K562 (cell line): ENCODE results near the gene METTL8. TPM values are rescaled to one million over a fixed set of nuclear protein-coding genes. Genes with fewer than 3 reads are reported as not detected.

Source experiments
- ATAC-seq: fragments of 200-7000 bp; cut with Tn5 transposase; 3 replicates; pipeline ENCODE4 v1.9.1; 2020; ENCODE audit warnings: moderate library complexity
- Bru-seq: library from RNA; stranded (reverse); fragments of 400-500 nt; gene quantifications from one replicate; lab custom pipeline; 2021; lab: Mats Ljungman, UMichigan
- BruChase-seq, 2 experiments: library from RNA; stranded (reverse); fragments of 400-500 nt; gene quantifications; one replicate each; lab custom pipeline; 2021; lab: Mats Ljungman, UMichigan
- BruUV-seq: library from RNA; stranded (reverse); fragments of 400-500 nt; replicated peaks from 2 replicates; lab custom pipeline; 2021; lab: Mats Ljungman, UMichigan
- CTCF ChIA-PET: fragments of 300-600 bp; formaldehyde crosslinking; extraction: SDS; loops from one replicate; lab custom pipeline; 2021; ENCODE audit warnings: low intra/inter-chr PET ratio; lab: Yijun Ruan, JAX
- POLR2A ChIA-PET: fragments of 300-600, 350-650 bp; sonication (Branson Sonifier 250); formaldehyde crosslinking; extraction: SDS; loops from one replicate; lab custom pipeline; 2021; ENCODE audit warnings: antibody characterized with exemption, inconsistent platforms; lab: Yijun Ruan, JAX
- DNase-seq, 4 experiments: peaks; one replicate each; pipeline versions ENCODE4 v3.0.0 to v3.0.0-alpha.2; 2011 to 2018; ENCODE audit warnings: low spot score in 3 of 4, mixed read lengths in 3 of 4; ENCODE audit errors: extremely low read depth in 1 of 4
- FAIRE-seq: peaks from 2 replicates; lab custom pipeline; 2011; peaks lifted over from hg19 to GRCh38; lab: Jason Lieb, UNC
- H2AFZ ChIP-seq: 2 replicates; pipeline ENCODE4 v1.6.0; 2011; ENCODE audit warnings: low read depth, low read length, control low read depth, inconsistent platforms
- H3K27ac ChIP-seq: fragments of 200-600 bp; 3 replicates; pipeline ENCODE4 v1.8.0; 2011; ENCODE audit warnings: low read depth, mild to moderate bottlenecking, control low read depth, inconsistent platforms, low read length, moderate library complexity, mixed read lengths; ENCODE audit errors: extremely low read depth
- H3K27me3 ChIP-seq, 2 experiments: fragments of 300-600 bp in 1 of 2; 2 replicates in 1 of 2; 3 replicates in 1 of 2; pipeline versions ENCODE4 v1.6.0 to v1.8.0; 2011; ENCODE audit warnings: inconsistent platforms in 2 of 2, low read length in 2 of 2, mild to moderate bottlenecking in 1 of 2, mixed read lengths in 1 of 2, moderate library complexity in 1 of 2; ENCODE audit not compliant: control insufficient read depth in 2 of 2, insufficient read depth in 2 of 2
- H3K36me3 ChIP-seq: fragments of 300-600 bp; 3 replicates; pipeline ENCODE4 v1.8.0; 2011; ENCODE audit warnings: mild to moderate bottlenecking, low read length, inconsistent platforms; ENCODE audit not compliant: control insufficient read depth, insufficient read depth
- H3K4me1 ChIP-seq, 2 experiments: fragments of 200-600 bp in 1 of 2; replicated peaks in 1 of 2; 2 replicates in 1 of 2; 3 replicates in 1 of 2; pipeline versions ENCODE4 v1.5.1 to v1.8.0; 2011; ENCODE audit warnings: inconsistent platforms in 2 of 2, low read length in 2 of 2, mild to moderate bottlenecking in 1 of 2, mixed read lengths in 1 of 2, moderate library complexity in 1 of 2; ENCODE audit not compliant: control insufficient read depth in 2 of 2, insufficient read depth in 2 of 2
- H3K4me2 ChIP-seq: 2 replicates; pipeline ENCODE4 v1.6.1; 2011; ENCODE audit warnings: low read length, control low read depth, inconsistent platforms, mixed read lengths; ENCODE audit not compliant: insufficient read depth
- H3K4me3 ChIP-seq: fragments of 200-600 bp; sonication (generic), shearing (Covaris generic); 2 replicates; pipeline ENCODE4 v1.5.1; 2016; ENCODE audit warnings: control low read depth, inconsistent platforms
- H3K79me2 ChIP-seq: fragments of 200-600 bp; 3 replicates; pipeline ENCODE4 v1.8.0; 2011; ENCODE audit warnings: low read length, inconsistent platforms; ENCODE audit not compliant: control insufficient read depth, insufficient read depth
- H3K9ac ChIP-seq, 2 experiments: 2 replicates each; pipeline versions ENCODE4 v1.6.0 to v1.6.1; 2011; ENCODE audit warnings: low read depth in 2 of 2, low read length in 2 of 2, control low read depth in 1 of 2, inconsistent platforms in 1 of 2, mild to moderate bottlenecking in 1 of 2, mixed read lengths in 1 of 2; ENCODE audit not compliant: insufficient read depth in 1 of 2
- H3K9me1 ChIP-seq: one replicate; pipeline ENCODE4 v1.6.0; 2011; ENCODE audit warnings: inconsistent platforms, mild to moderate bottlenecking, low read length, moderate library complexity; ENCODE audit not compliant: control insufficient read depth, insufficient read depth
- H3K9me3 ChIP-seq: replicated peaks from 2 replicates; pipeline ENCODE4 v1.5.1; 2011; ENCODE audit warnings: low read depth, low read length, inconsistent platforms; ENCODE audit not compliant: control insufficient read depth, insufficient read depth
- H4K20me1 ChIP-seq: replicated peaks from 2 replicates; pipeline ENCODE4 v1.6.1; 2011; ENCODE audit warnings: low read length, inconsistent platforms, mixed read lengths; ENCODE audit not compliant: control insufficient read depth, insufficient read depth
- BHLHE40 ChIP-seq: IDR thresholded peaks from 2 replicates; pipeline ENCODE4 v1.6.1; 2011; ENCODE audit warnings: low read length, improper control_type of control experiment
- ILK ChIP-seq: fragments of 450-650 bp; IDR thresholded peaks from 2 replicates; pipeline ENCODE4 v1.6.1; 2016; ENCODE audit warnings: missing genetic modification characterization, low read depth, mild to moderate bottlenecking, missing compliant biosample characterization, moderate library complexity, borderline replicate concordance
- KAT8 ChIP-seq: fragments of 450-650 bp; IDR thresholded peaks from 2 replicates; pipeline ENCODE4 v1.6.1; 2016; ENCODE audit warnings: low read depth, mild to moderate bottlenecking
- MNT ChIP-seq, 2 experiments: fragments of 450-650 bp; conservative IDR thresholded peaks; 2 replicates each; pipeline ENCODE4 v1.6.1; 2017; ENCODE audit warnings: mild to moderate bottlenecking in 2 of 2, moderate library complexity in 2 of 2
- PHF8 ChIP-seq: fragments of 200-600 bp; sonication (generic); IDR thresholded peaks from 2 replicates; pipeline ENCODE4 v1.6.1; 2012; ENCODE audit warnings: mixed run types, mild to moderate bottlenecking, inconsistent platforms, low read length, moderate library complexity, borderline replicate concordance
- POLR2AphosphoS2 ChIP-seq: IDR thresholded peaks from 2 replicates; pipeline ENCODE4 v1.6.1; 2012; ENCODE audit warnings: low read length, improper control_type of control experiment
- RAD21 ChIP-seq, 2 experiments: fragments of 250-450 bp in 1 of 2; fragments of 450-650 bp in 1 of 2; sonication (Bioruptor Pico) in 1 of 2; formaldehyde crosslinking in 1 of 2; IDR thresholded peaks in 1 of 2; conservative IDR thresholded peaks in 1 of 2; 2 replicates each; pipeline versions ENCODE4 v1.4.0 to v1.8.0; 2020 to 2022; ENCODE audit warnings: mild to moderate bottlenecking in 2 of 2, moderate library complexity in 1 of 2
- RNF2 ChIP-seq: sonication (generic); IDR thresholded peaks from 2 replicates; pipeline ENCODE4 v1.6.1; 2016
- TCF3 ChIP-seq: sonication (generic); formaldehyde crosslinking; IDR thresholded peaks from 2 replicates; pipeline ENCODE4 v1.4.0; 2020; ENCODE audit warnings: mild to moderate bottlenecking, missing genetic modification reagents
- WGBS: fragments of 100-300 bp; shearing (Covaris generic); methylation state at CpG from one replicate; pipeline ENCODE4 v1.1.6; 2016; ENCODE audit warnings: low coverage, mixed read lengths; ENCODE audit not compliant: insufficient coverage; ENCODE audit errors: missing lambda C conversion rate; 5-methylcytosine and 5-hydroxymethylcytosine counted together
- in situ Hi-C: fragments of 300-500 bp; cut with MboI; formaldehyde crosslinking; loops from 4 replicates; pipeline ENCODE4 v1.15.0; 2018; ENCODE audit warnings: inconsistent platforms, mixed read lengths
- intact Hi-C: fragments of 100-400 bp; cut with micrococcal nuclease; formaldehyde crosslinking; loops from 2 replicates; pipeline ENCODE4 v1.14.2; 2022
- long read RNA-seq, 3 experiments: library from polyadenylated mRNA in 2 of 3; library from RNA in 1 of 3; unstranded in 2 of 3; stranded (forward) in 1 of 3; transcript quantifications; one replicate each; pipeline ENCODE4 v2.0.0, GENCODE V29; 2019 to 2022
- polyA minus RNA-seq, 3 experiments: library from RNA; depleted of rRNA, polyadenylated mRNA; stranded (reverse); fragments of >200 nt; gene quantifications; 2 replicates each; pipeline ENCODE4 v1.2.3, GENCODE V29; 2011
- polyA plus RNA-seq, 8 experiments: library from polyadenylated mRNA; depleted of rRNA in 4 of 8; stranded (reverse) in 5 of 8; unstranded in 3 of 8; fragments of >200 nt; fragmentation: Nextera tagmentation in 2 of 8; fragmentation: Illumina TruSeq in 1 of 8; extraction: Ambion mirVana in 2 of 8; extraction: Trizol in 1 of 8; gene quantifications; 2 replicates each; pipeline versions ENCODE4 v1.2.1 to v1.2.3, GENCODE V29; 2011 to 2014; ENCODE audit warnings: inconsistent platforms in 1 of 8, missing spikeins in 1 of 8
- total RNA-seq, 7 experiments: library from RNA; depleted of rRNA in 6 of 7; stranded (reverse); fragments of >200 nt in 6 of 7; fragmentation: Illumina TruSeq in 2 of 7; extraction: Trizol in 2 of 7; gene quantifications; 2 replicates each; pipeline versions ENCODE4 v1.2.1 to v1.2.3, GENCODE V29; 2011 to 2021; ENCODE audit warnings: low replicate concordance in 1 of 7
- TF ChIP-seq, protein P1 (sequence below): fragments of 250-450 bp; sonication (Bioruptor Pico); IDR thresholded peaks from 2 replicates; pipeline ENCODE4 v1.5.0; 2020; ENCODE audit warnings: mild to moderate bottlenecking
- TF ChIP-seq, protein P2 (sequence below): fragments of 250-450 bp; sonication (Bioruptor Pico); IDR thresholded peaks from 2 replicates; pipeline ENCODE4 v1.4.0; 2020

Gene METTL8
- total RNA-seq (2011; cell fraction: chromatin; rRNA removed; ENCODE audit: low replicate concordance): 15.1 and 51.6 TPM in 2 replicates
- 13.4 and 13.7 TPM in 2 replicates for total RNA-seq (2011; cell fraction: nucleolus; rRNA removed)
- total RNA-seq (2011; cell fraction: nucleoplasm; rRNA removed): 23.2 and 47.9 TPM in 2 replicates
- total RNA-seq (2014; rRNA removed) (14.9 and 16.4 TPM in 2 replicates), total RNA-seq (2014; rRNA removed; fragmentation: Illumina TruSeq; extraction: Trizol) (52.6 and 55.3 TPM in 2 replicates), total RNA-seq (2015; rRNA removed; fragmentation: Illumina TruSeq; extraction: Trizol) (33.7 TPM in 2 replicates), total RNA-seq (2021) (30.7 and 35.1 TPM in 2 replicates), polyA plus RNA-seq (2011; rRNA removed) (26.5 and 40.8 TPM in 2 replicates), polyA plus RNA-seq (2014; fragmentation: Illumina TruSeq; extraction: Trizol) (28.6 and 35.1 TPM in 2 replicates), polyA plus RNA-seq (2014; fragmentation: Nextera tagmentation; extraction: Ambion mirVana) (10 to 100 TPM; 12.9 to 16.7 TPM), polyA plus RNA-seq (2014; rRNA removed) (15.8 and 20.5 TPM in 2 replicates), polyA minus RNA-seq (2011; rRNA and poly(A)+ RNA removed) (32.4 and 38.1 TPM in 2 replicates), Bru-seq, nascent RNA (percentile 73 among the genes with signal in this experiment), BruChase-seq, experiment 1, labeled RNA remaining after a 2-hour chase (percentile 72 among the genes with signal in this experiment), BruChase-seq, experiment 2, labeled RNA remaining after a 6-hour chase (percentile 67 among the genes with signal in this experiment)
- 4.5 and 8.4 TPM in 2 replicates for polyA plus RNA-seq (2011; cell fraction: cytosol; rRNA removed)
- 7.5 and 9.4 TPM in 2 replicates for polyA plus RNA-seq (2011; cell fraction: nucleus; rRNA removed)
- polyA plus RNA-seq (2012): 12.8 and 19.0 TPM in 2 replicates
- polyA minus RNA-seq (2011; cell fraction: cytosol; rRNA and poly(A)+ RNA removed): 13.1 and 14.6 TPM in 2 replicates
- polyA minus RNA-seq (2011; cell fraction: nucleus; rRNA and poly(A)+ RNA removed): 7.0 and 12.4 TPM in 2 replicates
- long read RNA-seq, experiment 1, full-length matches to known transcripts: 16 of 61 reads
- long read RNA-seq, experiment 1, partial matches to known transcripts: 2 of 61 reads
- long read RNA-seq, experiment 1, other reads (novel, unspliced or antisense): 43 of 61 reads
- long read RNA-seq, experiment 2, full-length matches to known transcripts: 2 of 20 reads
- long read RNA-seq, experiment 2, partial matches to known transcripts: 0 of 20 reads
- long read RNA-seq, experiment 2, other reads (novel, unspliced or antisense): 18 of 20 reads
- long read RNA-seq, experiment 3, full-length matches to known transcripts: 8 of 34 reads
- long read RNA-seq, experiment 3, partial matches to known transcripts: 1 of 34 reads
- long read RNA-seq, experiment 3, other reads (novel, unspliced or antisense): 25 of 34 reads

- Histone ChIP-seq H3K9me1 (no peaks in the 10 kb centered on the region), H4K20me1 (no peaks in the 10 kb centered on the region), H3K36me3 (peaks cover 40% of the 10 kb centered on the region), H3K9ac (peak within 1 kb of the TSS; percentile 95 to 97), H3K4me1 (peaks cover 13 to 18% of the 10 kb centered on the region in 2 experiments), H3K79me2 (peaks cover 79% of the 10 kb centered on the region), H3K4me2 (peak within 1 kb of the TSS; percentile 96), H3K27me3 (no peaks in the 10 kb centered on the region), H3K4me3 (peak within 1 kb of the TSS; percentile 86), H3K27ac (peak within 1 kb of the TSS; percentile 94), H3K9me3 (peaks cover 8% of the 10 kb centered on the region), H2AFZ (peak within 1 kb of the TSS; percentile 95)
- WGBS: 0% methylated on average over 15 of the region's 15 CpGs
- in situ Hi-C loops (no loop called here), intact Hi-C loops (loop anchor here (1.0 to 5.0 kb wide), 3 partner anchors 276 to 505 kb away; no protein-coding TSS in a partner anchor)
- no TSS peak for BruUV-seq
- ChIA-PET CTCF (no interaction called here), POLR2A (interaction anchor here (0.5 to 2.1 kb wide), 31 partner anchors 11 to 665 kb away, joined by 3 to 15 read pairs (median 3); partner anchors contain the start of genes CYBRD1, GORASP2 and METAP1D)
- FAIRE-seq: no peak
- DNase-seq: peak in 1 of 4 experiments; percentile 96
- ATAC-seq: no peak
- TF ChIP-seq, protein P1, sequence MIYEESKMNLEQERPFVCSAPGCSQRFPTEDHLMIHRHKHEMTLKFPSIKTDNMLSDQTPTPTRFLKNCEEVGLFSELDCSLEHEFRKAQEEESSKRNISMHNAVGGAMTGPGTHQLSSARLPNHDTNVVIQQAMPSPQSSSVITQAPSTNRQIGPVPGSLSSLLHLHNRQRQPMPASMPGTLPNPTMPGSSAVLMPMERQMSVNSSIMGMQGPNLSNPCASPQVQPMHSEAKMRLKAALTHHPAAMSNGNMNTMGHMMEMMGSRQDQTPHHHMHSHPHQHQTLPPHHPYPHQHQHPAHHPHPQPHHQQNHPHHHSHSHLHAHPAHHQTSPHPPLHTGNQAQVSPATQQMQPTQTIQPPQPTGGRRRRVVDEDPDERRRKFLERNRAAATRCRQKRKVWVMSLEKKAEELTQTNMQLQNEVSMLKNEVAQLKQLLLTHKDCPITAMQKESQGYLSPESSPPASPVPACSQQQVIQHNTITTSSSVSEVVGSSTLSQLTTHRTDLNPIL (CRISPR knock-in tag): no peak
- TF ChIP-seq KAT8 (no peak), PHF8 (peak; percentile 52; the same call in 1 of the 2 replicates), RNF2 (0 out of 2 replicates have a peak, but pooled peaks have one; percentile 52), ILK (tag) (no peak), BHLHE40 (peak; percentile 85), MNT (conservative IDR thresholded peaks at IDR 0.05) (peak; percentile 48 to 87; a peak in 1 of 4 replicates), RAD21 (CRISPR knock-in tag; conservative IDR thresholded peaks at IDR 0.05 in 1 of 2, IDR thresholded peaks at IDR 0.05 in 1 of 2) (peak; percentile 6 to 45; a peak in 2 of 4 replicates), POLR2AphosphoS2 (peak; percentile 49; the same call in 1 of the 2 replicates), TCF3 (CRISPR knock-in tag) (0 out of 2 replicates have a peak, but pooled peaks have one; percentile 44)
- TF ChIP-seq, protein P2, sequence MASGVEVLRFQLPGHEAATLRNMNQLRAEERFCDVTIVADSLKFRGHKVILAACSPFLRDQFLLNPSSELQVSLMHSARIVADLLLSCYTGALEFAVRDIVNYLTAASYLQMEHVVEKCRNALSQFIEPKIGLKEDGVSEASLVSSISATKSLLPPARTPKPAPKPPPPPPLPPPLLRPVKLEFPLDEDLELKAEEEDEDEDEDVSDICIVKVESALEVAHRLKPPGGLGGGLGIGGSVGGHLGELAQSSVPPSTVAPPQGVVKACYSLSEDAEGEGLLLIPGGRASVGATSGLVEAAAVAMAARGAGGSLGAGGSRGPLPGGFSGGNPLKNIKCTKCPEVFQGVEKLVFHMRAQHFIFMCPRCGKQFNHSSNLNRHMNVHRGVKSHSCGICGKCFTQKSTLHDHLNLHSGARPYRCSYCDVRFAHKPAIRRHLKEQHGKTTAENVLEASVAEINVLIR (CRISPR knock-in tag): no peak
These were observed at the start of gene METTL8 for GRCh38 chr2:171433763-171434012. Gene METTL8 (minus strand): TSS chr2:171433990. CDS start chr2:171392185, 41,805 bp downstream.
